ENCODE results near the gene RPS27.

DNA sequence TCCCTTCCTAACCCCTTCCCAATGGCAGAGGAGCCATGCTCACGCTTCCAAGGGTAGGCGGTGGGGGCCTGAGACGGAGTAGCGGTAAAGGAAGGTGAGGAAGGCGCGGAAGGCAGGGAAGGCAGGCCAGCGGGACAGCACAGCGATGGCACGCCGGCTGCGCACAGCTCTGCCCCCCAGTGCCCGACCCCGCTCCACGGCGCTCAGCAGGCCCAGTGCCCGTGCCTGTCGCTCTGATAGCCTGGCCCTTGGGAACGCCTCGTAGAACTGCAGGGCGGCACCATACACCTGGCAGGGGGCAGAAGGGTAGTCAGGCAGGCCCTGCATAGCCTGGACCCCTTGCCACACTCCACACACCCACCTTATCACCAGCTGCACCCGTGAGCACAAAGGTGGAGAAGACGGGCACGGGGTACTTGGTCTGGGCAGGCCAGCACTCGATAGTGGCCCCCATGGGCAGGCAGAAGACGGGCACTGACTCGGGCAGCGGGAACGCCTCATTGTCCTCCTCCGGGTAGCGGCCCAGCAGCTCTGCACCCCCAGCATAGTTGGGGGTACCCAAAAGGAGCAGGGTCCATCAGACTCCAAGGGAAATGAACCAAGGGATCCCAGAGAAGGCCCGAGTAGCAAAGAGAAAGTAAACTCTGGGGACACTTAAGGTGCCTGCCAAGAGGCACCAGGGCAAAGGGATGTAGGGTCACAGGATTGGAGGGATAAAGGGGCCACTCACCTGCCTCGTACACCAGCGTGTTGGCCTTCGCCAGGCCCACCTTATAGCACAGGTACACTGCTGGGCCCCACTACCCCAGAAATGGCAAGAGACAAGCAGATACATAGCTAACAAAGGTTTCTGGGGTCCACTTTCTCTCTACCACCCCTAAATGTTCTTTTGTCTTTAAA lies 48.5 kb upstream of the RPS27 start:
- TF ChIP-seq, protein P1, sequence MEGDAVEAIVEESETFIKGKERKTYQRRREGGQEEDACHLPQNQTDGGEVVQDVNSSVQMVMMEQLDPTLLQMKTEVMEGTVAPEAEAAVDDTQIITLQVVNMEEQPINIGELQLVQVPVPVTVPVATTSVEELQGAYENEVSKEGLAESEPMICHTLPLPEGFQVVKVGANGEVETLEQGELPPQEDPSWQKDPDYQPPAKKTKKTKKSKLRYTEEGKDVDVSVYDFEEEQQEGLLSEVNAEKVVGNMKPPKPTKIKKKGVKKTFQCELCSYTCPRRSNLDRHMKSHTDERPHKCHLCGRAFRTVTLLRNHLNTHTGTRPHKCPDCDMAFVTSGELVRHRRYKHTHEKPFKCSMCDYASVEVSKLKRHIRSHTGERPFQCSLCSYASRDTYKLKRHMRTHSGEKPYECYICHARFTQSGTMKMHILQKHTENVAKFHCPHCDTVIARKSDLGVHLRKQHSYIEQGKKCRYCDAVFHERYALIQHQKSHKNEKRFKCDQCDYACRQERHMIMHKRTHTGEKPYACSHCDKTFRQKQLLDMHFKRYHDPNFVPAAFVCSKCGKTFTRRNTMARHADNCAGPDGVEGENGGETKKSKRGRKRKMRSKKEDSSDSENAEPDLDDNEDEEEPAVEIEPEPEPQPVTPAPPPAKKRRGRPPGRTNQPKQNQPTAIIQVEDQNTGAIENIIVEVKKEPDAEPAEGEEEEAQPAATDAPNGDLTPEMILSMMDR (conservative IDR thresholded peaks at IDR 0.05 in 1 of 2, IDR thresholded peaks at IDR 0.05 in 1 of 2; ENCODE audit: extremely low read depth in 1 of 2, insufficient read depth in 1 of 2, low read depth in 1 of 2, low read length in 2 of 2), result no peak
- no peak for TF ChIP-seq EZH2 (IDR thresholded peaks at IDR 0.05; ENCODE audit: borderline replicate concordance, low read length)

All from mammary epithelial cell (primary cell).